GM10266 (cell line): ENCODE results near the gene MAP3K5.

Experiments used
- DNase-seq: peaks from one replicate; pipeline ENCODE4 v3.0.0; 2012; ENCODE audit errors: extremely low spot score
- TF ChIP-seq, protein P1 (sequence below): IDR thresholded peaks from 2 replicates; pipeline ENCODE4 v1.5.1; 2012; ENCODE audit warnings: mild to moderate bottlenecking, low read depth; ENCODE audit not compliant: control insufficient read depth, insufficient read depth; ENCODE audit errors: missing control alignments

The MAP3K5 gene

DNA sequence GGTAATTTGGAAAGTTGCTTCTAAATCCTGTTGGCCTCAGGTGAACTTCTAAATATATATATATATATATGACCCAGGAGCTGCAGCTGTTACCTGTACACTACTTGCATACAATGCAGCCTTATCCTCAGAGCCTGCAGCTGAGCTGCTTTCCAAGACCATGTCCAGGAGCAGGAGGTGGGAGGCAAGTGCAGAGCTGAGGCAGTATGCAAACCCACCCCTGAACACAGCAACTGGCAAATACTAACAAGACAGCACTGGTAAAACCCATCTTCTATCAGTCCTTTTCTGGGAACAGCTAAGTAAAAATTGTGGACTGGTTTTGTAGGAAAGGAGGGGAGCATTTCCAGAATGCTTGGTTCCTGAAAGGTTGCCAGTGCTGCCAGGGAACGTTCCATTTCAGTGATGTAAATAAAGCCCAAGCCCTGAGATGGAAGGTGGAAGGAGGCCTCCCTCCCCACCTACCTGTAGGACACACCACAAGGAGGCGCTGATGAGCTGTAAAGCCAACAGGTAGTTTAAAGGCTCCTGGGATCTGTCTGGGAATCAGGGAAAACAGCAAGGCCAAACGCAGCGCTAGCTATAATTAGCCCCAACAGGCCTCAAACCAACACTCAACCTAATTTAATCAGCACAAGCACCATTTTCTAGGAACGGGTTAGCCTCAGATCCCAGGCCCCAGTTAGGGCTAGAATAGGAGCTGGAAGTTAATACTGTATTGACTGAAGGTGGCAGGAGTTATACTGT, 148.3 kb downstream of the MAP3K5 start:
- peak; percentile 40 for DNase-seq
- TF ChIP-seq, protein P1, sequence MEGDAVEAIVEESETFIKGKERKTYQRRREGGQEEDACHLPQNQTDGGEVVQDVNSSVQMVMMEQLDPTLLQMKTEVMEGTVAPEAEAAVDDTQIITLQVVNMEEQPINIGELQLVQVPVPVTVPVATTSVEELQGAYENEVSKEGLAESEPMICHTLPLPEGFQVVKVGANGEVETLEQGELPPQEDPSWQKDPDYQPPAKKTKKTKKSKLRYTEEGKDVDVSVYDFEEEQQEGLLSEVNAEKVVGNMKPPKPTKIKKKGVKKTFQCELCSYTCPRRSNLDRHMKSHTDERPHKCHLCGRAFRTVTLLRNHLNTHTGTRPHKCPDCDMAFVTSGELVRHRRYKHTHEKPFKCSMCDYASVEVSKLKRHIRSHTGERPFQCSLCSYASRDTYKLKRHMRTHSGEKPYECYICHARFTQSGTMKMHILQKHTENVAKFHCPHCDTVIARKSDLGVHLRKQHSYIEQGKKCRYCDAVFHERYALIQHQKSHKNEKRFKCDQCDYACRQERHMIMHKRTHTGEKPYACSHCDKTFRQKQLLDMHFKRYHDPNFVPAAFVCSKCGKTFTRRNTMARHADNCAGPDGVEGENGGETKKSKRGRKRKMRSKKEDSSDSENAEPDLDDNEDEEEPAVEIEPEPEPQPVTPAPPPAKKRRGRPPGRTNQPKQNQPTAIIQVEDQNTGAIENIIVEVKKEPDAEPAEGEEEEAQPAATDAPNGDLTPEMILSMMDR: peak; percentile 92

DNA sequence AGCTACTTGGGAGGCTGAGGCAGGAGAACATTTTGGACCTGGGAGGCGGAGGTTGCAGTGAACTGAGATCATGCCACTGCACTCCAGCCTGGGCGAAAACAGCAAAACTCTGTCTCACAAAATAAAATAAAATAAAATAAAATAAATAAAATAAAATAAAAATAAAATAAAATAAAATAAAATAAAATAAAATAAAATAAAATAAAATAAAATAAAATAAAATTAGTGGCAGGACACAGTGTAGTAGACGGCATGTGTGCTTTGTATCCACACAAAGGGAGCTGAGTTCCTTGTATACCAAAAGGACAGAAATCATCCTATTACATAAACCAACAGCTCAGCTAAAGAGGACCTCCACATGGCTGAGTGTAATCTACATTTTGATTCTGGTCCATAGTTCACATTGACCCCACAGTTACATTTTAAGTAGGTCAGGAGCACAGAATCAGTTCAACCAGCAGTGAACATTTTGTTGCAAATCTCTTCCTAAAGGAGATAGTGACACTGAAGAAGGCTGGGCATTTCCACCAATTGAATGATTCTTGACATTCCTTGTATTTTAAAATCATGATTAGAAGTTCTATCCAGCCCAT, 150.3 kb downstream of the MAP3K5 start:
- DNase-seq: no peak
- TF ChIP-seq, protein P1: no peak

DNA sequence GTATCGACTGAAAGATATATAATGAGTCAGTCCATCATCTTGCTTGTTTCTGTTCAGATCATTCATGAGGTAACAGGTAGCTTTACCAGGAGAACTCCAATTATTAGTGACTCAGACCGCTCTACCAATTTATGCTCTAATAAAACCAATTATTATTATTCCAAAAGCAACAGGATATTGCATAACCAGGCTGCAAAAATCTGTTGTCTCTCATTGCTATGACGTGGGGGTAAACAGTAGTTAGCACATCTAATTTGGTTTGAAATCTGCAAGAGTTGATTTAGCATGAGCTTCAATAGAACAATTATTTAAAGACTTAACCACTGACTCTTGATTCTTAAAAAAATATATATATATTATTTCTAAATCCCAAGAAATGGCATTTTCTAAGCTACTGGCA, 151.1 kb downstream of the MAP3K5 start:
- no peak for DNase-seq
- TF ChIP-seq, protein P1: no peak

DNA sequence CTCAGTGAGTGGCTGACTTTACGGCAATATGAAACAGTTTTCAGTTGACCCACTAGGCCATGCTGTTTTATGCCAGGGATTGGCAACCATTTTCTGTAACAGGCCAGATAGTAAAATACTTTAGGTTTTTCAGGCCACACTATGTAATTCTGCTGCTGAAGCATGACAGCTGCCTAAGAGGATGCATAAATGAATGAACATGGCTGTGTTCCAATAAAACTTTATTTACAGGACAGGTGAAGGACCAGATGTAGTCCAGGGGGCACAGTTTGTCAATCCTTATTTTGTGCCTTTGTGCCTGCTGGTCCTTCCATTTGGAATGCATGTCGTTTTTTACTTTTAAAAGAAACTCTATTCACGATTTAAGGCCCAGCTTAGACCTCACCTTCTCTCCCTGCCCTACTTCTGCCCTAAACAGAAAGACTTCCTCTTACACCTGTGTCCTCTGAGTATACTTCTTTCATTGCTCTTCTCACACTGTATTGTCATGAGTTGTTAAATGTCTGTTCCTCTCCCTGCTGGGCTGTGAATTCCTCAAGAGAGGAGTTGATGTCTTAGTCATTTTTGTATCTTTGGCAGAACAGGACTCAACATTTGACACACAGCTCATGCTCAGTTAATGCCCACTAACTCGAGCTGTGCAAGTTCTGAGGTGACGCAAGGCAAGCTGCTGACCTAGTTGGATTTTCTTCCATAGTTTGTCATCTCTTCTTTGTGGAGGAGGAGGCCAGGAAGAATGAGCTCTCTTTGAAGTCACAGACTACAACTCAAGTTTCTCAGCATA, 152.0 kb downstream of the MAP3K5 start:
- no peak for DNase-seq
- TF ChIP-seq, protein P1: no peak

DNA sequence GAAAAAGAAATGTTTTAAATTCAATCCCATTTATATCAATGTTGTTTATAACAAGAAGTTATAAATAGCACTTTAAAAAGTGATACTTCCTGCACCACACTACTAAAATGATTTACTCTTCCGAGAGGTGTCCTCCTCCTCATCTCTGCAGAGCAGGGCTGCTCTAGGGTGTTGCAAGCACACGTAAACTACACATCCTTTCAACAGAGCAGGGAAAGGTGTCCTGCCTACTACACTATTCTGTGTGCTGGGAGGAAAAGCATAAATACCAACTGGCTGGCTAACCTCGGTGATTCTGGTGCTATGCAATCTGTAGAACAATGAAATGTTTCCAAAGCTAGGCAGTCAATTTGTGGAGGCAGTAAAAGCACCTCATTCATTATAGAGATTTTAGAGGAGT, 152.6 kb downstream of the MAP3K5 start:
- TF ChIP-seq, protein P1: no peak

DNA sequence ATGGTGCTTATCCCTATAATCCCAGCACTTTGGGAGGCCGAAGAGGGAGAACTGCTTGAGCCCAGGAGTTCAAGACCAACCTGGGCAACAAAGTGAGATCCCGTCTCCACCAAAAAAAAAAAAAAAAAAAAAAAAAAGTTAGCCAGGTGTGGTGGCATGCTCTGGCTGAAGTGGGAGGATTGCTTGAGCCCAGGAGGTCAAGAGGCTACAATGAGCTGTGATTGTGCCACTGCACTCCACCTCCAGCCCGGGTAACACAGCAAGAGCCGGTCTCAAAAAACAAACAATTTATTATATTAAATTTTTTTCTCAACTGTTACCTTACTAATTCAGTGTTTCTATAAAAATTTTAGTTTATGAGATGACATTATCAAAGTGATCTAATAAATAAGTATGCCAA, 156.7 kb downstream of the MAP3K5 start:
- TF ChIP-seq, protein P1: no peak

More for the DNA sequence above, 152.6 kb downstream of the MAP3K5 start:
- DNase-seq: no peak

More for the DNA sequence above, 156.7 kb downstream of the MAP3K5 start:
- no peak for DNase-seq
